HepG2 (cell line): ENCODE results near the gene MCRIP2. TPM values are rescaled to one million over a fixed set of nuclear protein-coding genes. Genes with fewer than 3 reads are reported as not detected.

Experiments
- CREM ChIP-seq, 2 experiments: sonication (generic) in 1 of 2; formaldehyde crosslinking in 1 of 2; IDR thresholded peaks; 2 replicates each; pipeline versions ENCODE4 v1.4.0 to v1.6.1; 2016 to 2020; ENCODE audit warnings: antibody characterized with exemption in 1 of 2, mild to moderate bottlenecking in 1 of 2, missing genetic modification reagents in 1 of 2
- ELF3 ChIP-seq: IDR thresholded peaks from 2 replicates; pipeline ENCODE4 v1.6.1; 2016; ENCODE audit warnings: missing genetic modification reagents, missing compliant biosample characterization
- GPN1 ChIP-seq: sonication (generic); formaldehyde crosslinking; IDR thresholded peaks from 2 replicates; pipeline ENCODE4 v1.5.1; 2020; ENCODE audit warnings: missing genetic modification reagents, borderline replicate concordance
- IRF2 ChIP-seq: IDR thresholded peaks from 2 replicates; pipeline ENCODE4 v1.6.1; 2018; ENCODE audit warnings: missing genetic modification reagents, missing compliant biosample characterization
- JARID2 ChIP-seq: sonication (generic); formaldehyde crosslinking; IDR thresholded peaks from 2 replicates; pipeline ENCODE4 v1.8.1; 2023; ENCODE audit warnings: missing genetic modification reagents, inconsistent platforms; ENCODE audit not compliant: insufficient replicate concordance
- NBN ChIP-seq: fragments of 450-650 bp; conservative IDR thresholded peaks from 2 replicates; pipeline ENCODE4 v1.6.1; 2017
- NRL ChIP-seq: sonication (generic); formaldehyde crosslinking; IDR thresholded peaks from 2 replicates; pipeline ENCODE4 v1.5.0; 2020; ENCODE audit warnings: missing genetic modification reagents, mild to moderate bottlenecking, moderate library complexity, borderline replicate concordance
- RCOR2 ChIP-seq: IDR thresholded peaks from 2 replicates; pipeline ENCODE4 v1.6.1; 2016; ENCODE audit warnings: missing biosample characterization, missing genetic modification reagents
- RERE ChIP-seq: IDR thresholded peaks from 2 replicates; pipeline ENCODE4 v1.6.1; 2016; ENCODE audit warnings: low read depth, missing genetic modification reagents, missing compliant biosample characterization
- SKI ChIP-seq: fragments of 450-650 bp; IDR thresholded peaks from one replicate; pipeline ENCODE4 v1.6.1; 2018; ENCODE audit warnings: mild to moderate bottlenecking; ENCODE audit not compliant: partially characterized antibody
- TBX2 ChIP-seq: sonication (generic); formaldehyde crosslinking; IDR thresholded peaks from 2 replicates; pipeline ENCODE4 v1.5.0; 2020; ENCODE audit warnings: missing genetic modification reagents, mild to moderate bottlenecking, borderline replicate concordance
- TFAP4 ChIP-seq: sonication (generic); IDR thresholded peaks from 2 replicates; pipeline ENCODE4 v1.6.1; 2016; ENCODE audit warnings: low read depth, borderline replicate concordance
- TIGD3 ChIP-seq: sonication (generic); formaldehyde crosslinking; IDR thresholded peaks from 2 replicates; pipeline ENCODE4 v1.5.1; 2020; ENCODE audit warnings: mild to moderate bottlenecking, missing genetic modification reagents, borderline replicate concordance
- ZNF20 ChIP-seq: sonication (generic); formaldehyde crosslinking; IDR thresholded peaks from 2 replicates; pipeline ENCODE4 v1.4.0; 2020; ENCODE audit warnings: mild to moderate bottlenecking, moderate library complexity, missing genetic modification reagents
- ZNF292 ChIP-seq: sonication (generic); formaldehyde crosslinking; IDR thresholded peaks from 2 replicates; pipeline ENCODE4 v1.8.1; 2022; ENCODE audit warnings: mild to moderate bottlenecking, low read depth, missing genetic modification reagents, borderline replicate concordance
- ZNF652 ChIP-seq: IDR thresholded peaks from 2 replicates; pipeline ENCODE4 v1.6.1; 2016; ENCODE audit warnings: low read depth, borderline replicate concordance
- ZNF660 ChIP-seq: sonication (generic); formaldehyde crosslinking; IDR thresholded peaks from 2 replicates; pipeline ENCODE4 v1.5.1; 2020; ENCODE audit warnings: mild to moderate bottlenecking, low read depth, missing genetic modification reagents, borderline replicate concordance
- ZNF749 ChIP-seq: sonication (generic); formaldehyde crosslinking; IDR thresholded peaks from 2 replicates; pipeline ENCODE4 v1.8.0; 2022; ENCODE audit warnings: mild to moderate bottlenecking, missing genetic modification reagents, moderate library complexity, borderline replicate concordance
- ZNF768 ChIP-seq: sonication (generic); formaldehyde crosslinking; IDR thresholded peaks from 2 replicates; pipeline ENCODE4 v1.4.0; 2020; ENCODE audit warnings: missing genetic modification reagents
- polyA plus RNA-seq, 8 experiments: library from polyadenylated mRNA; depleted of rRNA in 3 of 8; stranded (reverse) in 7 of 8; unstranded in 1 of 8; fragments of >200 nt; fragmentation: Illumina TruSeq in 4 of 8; extraction: Trizol in 4 of 8; gene quantifications; 2 replicates each; pipeline versions ENCODE4 v1.2.1 to v1.2.3, GENCODE V29; 2011 to 2016; ENCODE audit warnings: low read depth in 4 of 8, missing spikeins in 1 of 8, mixed read lengths in 1 of 8; ENCODE audit not compliant: insufficient read depth in 1 of 8
- total RNA-seq, 5 experiments: library from RNA; depleted of rRNA; stranded (reverse); fragments of >200 nt; fragmentation: Illumina TruSeq; extraction: Trizol; gene quantifications; 2 replicates each; pipeline ENCODE4 v1.2.3, GENCODE V29; 2016; ENCODE audit warnings: low read depth in 1 of 5
- TF ChIP-seq, protein P1 (sequence below): IDR thresholded peaks from 2 replicates; pipeline ENCODE4 v1.6.1; 2016; ENCODE audit warnings: missing compliant biosample characterization, missing genetic modification reagents, borderline replicate concordance

The MCRIP2 gene
- total and polyA plus RNA-seq, 2 of the 13 experiments (the other 11 are each of a cell fraction or from before 2014, with no cell fraction given): 39.6 to 76.7 TPM

- TF ChIP-seq ZNF292 (CRISPR knock-in tag) (no peak), ZNF749 (no peak), JARID2 (CRISPR knock-in tag) (no peak), TFAP4 (peak; percentile 40; the same call in 1 of the 2 replicates), NBN (no peak), GPN1 (CRISPR knock-in tag) (no peak), RCOR2 (CRISPR knock-in tag) (no peak), NRL (CRISPR knock-in tag) (no peak), RERE (CRISPR knock-in tag) (no peak), ELF3 (0 out of 2 replicates have a peak, but pooled peaks have one; percentile 16), CREM (IDR thresholded peaks at IDR 0.05) (0 out of 2 replicates have a peak, but pooled peaks have one; percentile 26), CREM (CRISPR knock-in tag; IDR thresholded peaks at IDR 0.05) (no peak), IRF2 (CRISPR knock-in tag) (peak; percentile 67; the same call in 1 of the 2 replicates), ZNF20 (CRISPR knock-in tag) (no peak), TIGD3 (CRISPR knock-in tag) (no peak), TBX2 (peak; percentile 79), ZNF660 (CRISPR knock-in tag) (no peak), ZNF652 (no peak), ZNF768 (peak; percentile 35; the same call in 1 of the 2 replicates), SKI (peak; percentile 13)
- TF ChIP-seq, protein P1, sequence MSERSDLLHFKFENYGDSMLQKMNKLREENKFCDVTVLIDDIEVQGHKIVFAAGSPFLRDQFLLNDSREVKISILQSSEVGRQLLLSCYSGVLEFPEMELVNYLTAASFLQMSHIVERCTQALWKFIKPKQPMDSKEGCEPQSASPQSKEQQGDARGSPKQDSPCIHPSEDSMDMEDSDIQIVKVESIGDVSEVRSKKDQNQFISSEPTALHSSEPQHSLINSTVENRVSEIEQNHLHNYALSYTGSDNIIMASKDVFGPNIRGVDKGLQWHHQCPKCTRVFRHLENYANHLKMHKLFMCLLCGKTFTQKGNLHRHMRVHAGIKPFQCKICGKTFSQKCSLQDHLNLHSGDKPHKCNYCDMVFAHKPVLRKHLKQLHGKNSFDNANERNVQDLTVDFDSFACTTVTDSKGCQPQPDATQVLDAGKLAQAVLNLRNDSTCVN (CRISPR knock-in tag): no peak
Measured at GRCh38 chr16:645852-646678, 4.4 kb downstream of the MCRIP2 start (continued).
